ENCODE measurements around the gene GSTM2. TPM values are rescaled to one million over a fixed set of nuclear protein-coding genes. Genes with fewer than 3 reads are reported as not detected.
A peak's percentile ranks its signal among the peaks of the same experiment; 100 is the strongest.
"Not testable (repeated sequence)": the region's sequence is repeated elsewhere in the genome, so short reads cannot be mapped to it uniquely, and the experiment has no call there.

Gene GSTM2
- total and polyA plus RNA-seq, 2 experiments from 2014 or later: 78.5 to 117 TPM

DNA sequence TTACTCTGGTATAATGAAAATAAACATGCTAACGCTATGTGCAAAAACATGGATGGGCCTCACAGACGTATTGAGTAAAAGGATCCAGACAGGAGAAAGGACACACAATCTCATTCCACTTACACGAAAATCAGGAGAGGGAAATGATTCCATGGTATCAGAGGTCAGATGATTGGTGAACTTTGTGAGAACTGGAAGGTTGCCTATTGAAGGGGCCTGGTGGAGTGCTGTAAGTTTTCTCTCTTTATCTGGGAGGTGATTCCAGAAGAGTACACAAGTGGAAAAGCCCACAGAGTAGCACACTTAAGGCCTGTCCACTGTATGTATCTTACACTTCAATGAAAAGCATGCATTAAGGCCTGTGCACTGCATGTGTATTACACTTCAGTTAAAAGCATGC, 9.6 kb downstream of the GSTM2 start:
- Histone ChIP-seq H3K4me1 (ENCODE audit: low read depth) (no peaks in the 10 kb centered on the region), H3K36me3 (no peaks in the 10 kb centered on the region), H3K4me3 (no peak overlapping the region), H3K27ac (no peak overlapping the region), H3K27me3 (no peaks in the 10 kb centered on the region), H3K9me3 (ENCODE audit: low read depth) (no peaks in the 10 kb centered on the region)
- TF ChIP-seq, protein P1, sequence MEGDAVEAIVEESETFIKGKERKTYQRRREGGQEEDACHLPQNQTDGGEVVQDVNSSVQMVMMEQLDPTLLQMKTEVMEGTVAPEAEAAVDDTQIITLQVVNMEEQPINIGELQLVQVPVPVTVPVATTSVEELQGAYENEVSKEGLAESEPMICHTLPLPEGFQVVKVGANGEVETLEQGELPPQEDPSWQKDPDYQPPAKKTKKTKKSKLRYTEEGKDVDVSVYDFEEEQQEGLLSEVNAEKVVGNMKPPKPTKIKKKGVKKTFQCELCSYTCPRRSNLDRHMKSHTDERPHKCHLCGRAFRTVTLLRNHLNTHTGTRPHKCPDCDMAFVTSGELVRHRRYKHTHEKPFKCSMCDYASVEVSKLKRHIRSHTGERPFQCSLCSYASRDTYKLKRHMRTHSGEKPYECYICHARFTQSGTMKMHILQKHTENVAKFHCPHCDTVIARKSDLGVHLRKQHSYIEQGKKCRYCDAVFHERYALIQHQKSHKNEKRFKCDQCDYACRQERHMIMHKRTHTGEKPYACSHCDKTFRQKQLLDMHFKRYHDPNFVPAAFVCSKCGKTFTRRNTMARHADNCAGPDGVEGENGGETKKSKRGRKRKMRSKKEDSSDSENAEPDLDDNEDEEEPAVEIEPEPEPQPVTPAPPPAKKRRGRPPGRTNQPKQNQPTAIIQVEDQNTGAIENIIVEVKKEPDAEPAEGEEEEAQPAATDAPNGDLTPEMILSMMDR (IDR thresholded peaks at IDR 0.05; ENCODE audit: low read depth, low read length): no peak
- no peak for DNase-seq (ENCODE audit: low read depth in 1 of 2, low spot score in 1 of 2)

DNA sequence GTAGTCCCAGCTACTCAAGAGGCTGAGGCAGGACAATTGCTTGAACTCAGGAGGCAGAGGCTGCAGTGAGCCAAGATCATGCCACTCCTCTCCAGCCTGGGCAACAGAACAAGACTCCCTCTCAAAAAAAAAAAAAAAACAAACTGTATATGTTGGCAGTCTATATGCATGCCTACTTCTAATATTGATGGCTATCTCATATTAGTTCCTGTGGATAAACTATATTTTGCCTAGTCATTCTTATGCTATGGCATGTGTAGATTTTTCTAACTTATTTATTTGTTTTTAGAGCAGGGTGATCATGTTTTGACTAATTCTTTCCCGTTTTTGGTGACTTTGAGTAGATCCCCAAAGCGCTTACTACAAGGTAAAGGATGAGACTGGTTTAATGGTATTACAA, 10.8 kb downstream of the GSTM2 start:
- not testable (repeated sequence) for H3K9me3 ChIP-seq (ENCODE audit: low read depth); H3K4me3 ChIP-seq; H3K36me3 ChIP-seq; H3K4me1 ChIP-seq (ENCODE audit: low read depth); DNase-seq (ENCODE audit: low read depth in 1 of 2, low spot score in 1 of 2); H3K27me3 ChIP-seq; H3K27ac ChIP-seq

DNA sequence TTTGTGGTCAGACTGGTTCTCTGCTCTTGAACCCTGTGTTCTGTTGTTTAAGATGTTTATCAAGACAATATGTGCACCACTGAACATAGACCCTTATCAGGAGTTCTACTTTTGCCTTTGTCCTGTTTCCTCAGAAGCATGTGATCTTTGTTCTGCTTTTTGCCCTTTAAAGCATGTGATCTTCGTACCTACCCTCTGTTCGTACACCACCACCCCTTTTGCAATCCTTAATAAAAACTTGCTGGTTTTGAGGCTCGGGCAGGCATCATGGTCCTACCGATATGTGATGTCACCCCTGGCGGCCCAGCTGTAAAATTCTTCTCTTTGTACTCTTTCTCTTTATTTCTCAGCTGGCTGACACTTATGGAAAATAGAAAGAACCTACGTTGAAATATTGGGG, 16.9 kb downstream of the GSTM2 start:
- not testable (repeated sequence) for H3K9me3 ChIP-seq (ENCODE audit: low read depth); H3K4me3 ChIP-seq; DNase-seq (ENCODE audit: low read depth in 1 of 2, low spot score in 1 of 2); H3K27me3 ChIP-seq; H3K27ac ChIP-seq; H3K4me1 ChIP-seq (ENCODE audit: low read depth); H3K36me3 ChIP-seq

DNA sequence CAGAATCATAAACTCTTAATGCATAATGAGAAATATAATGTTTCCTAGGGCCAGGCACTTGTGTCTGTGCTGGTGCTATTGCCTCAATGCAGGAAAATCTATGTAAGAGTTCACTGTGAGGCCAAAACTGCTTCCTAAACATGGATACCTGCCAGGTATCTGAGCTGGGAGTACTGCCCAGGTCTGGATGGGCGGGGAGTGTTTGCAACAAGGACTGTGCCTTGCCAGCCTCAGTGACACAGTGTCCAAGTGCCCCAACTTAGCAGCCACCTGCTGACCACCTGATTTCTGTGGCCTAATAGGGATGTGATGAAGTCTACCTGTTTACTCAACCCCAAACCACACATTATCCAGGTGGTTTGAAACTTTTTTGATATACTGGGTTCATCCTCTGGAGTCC, 17.5 kb downstream of the GSTM2 start:
- H3K4me3 ChIP-seq; H3K4me1 ChIP-seq (ENCODE audit: low read depth); DNase-seq (ENCODE audit: low read depth in 1 of 2, low spot score in 1 of 2); H3K27me3 ChIP-seq; H3K27ac ChIP-seq; H3K9me3 ChIP-seq (ENCODE audit: low read depth); H3K36me3 ChIP-seq: not testable (repeated sequence)

DNA sequence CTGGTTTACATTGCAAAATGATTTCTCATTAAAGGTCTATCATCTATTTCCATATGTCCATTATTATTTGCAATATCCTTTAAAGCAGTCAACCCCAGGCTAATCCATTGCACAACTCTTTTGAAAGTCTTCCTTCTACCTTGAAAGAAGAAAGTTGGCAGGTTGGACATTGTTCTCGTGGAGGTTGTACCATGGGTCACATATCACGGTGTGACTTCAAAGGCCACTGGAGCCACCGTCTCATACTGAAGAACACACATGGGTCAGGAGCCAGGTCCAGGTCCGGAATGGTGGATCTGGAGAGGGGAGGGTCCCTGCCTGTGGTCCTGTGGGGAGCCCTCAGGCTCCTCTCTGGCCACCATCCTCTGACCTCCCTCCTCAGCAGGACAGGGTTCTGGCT, 18.0 kb downstream of the GSTM2 start:
- not testable (repeated sequence) for H3K27me3 ChIP-seq; H3K27ac ChIP-seq; H3K9me3 ChIP-seq (ENCODE audit: low read depth); H3K4me3 ChIP-seq; H3K36me3 ChIP-seq; H3K4me1 ChIP-seq (ENCODE audit: low read depth); DNase-seq (ENCODE audit: low read depth in 1 of 2, low spot score in 1 of 2)

DNA sequence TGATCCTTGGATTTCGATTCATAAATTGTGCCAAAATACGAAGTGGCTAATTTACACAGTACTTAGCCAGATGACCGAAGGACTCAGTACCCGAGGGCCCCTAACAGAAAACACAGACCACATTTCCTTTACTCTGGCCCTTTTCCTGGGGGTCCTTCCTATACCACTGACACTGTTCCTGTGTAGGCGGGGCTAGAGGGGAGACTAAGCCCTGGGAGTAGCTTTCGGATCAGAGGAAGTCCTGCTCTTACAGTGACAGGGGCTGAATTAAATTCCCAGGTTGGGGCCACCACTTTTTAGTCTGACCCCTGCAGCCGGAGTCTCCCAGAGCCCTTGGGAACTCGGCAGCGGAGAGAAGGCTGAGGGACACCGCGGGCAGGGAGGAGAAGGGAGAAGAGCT, 19.3 kb downstream of the GSTM2 start:
- not testable (repeated sequence) for H3K27me3 ChIP-seq; H3K4me1 ChIP-seq (ENCODE audit: low read depth); H3K36me3 ChIP-seq; H3K27ac ChIP-seq; H3K9me3 ChIP-seq (ENCODE audit: low read depth); H3K4me3 ChIP-seq; DNase-seq (ENCODE audit: low read depth in 1 of 2, low spot score in 1 of 2)

DNA sequence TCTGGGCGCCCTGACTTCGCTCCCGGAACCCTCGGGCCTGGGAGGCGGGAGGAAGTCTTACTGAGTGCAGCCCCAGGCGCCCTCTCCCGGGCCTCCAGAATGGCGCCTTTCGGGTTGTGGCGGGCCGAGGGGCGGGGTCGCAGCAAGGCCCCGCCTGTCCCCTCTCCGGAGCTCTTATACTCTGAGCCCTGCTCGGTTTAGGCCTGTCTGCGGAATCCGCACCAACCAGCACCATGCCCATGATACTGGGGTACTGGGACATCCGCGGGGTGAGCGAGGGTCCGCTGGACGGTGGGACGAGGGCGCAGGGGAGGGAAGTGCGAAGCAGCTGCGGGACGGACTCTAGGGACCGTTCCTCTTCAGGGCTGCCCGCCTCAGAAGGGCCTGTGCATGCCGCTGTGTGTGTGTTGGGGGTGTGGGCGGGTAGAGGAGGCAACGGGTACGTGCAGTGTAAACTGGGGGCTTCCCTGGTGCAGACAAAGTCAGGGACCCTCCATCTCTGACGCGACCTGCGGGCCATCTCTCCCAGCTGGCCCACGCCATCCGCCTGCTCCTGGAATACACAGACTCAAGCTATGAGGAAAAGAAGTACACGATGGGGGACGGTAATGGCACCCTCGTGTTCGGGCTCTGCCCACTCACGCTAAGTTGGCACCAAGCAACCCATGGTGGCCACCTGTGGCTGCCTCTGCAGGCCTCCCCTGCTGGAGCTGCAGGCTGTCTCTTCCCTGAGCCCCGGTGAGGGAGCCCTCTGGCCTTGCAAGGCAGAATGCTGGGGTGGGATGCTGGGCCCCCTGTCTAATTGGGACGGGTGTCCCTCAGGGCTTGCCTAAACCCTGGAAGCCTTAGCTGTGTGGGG, 20.0 kb downstream of the GSTM2 start, which contains the start of gene GSTM1:
GSTM1 (plus strand) TSS at position 177 of the 859 bp plus-strand sequence; CDS start at position 234, 57 bp downstream.
- H3K4me3 ChIP-seq: no peak within 1 kb of the TSS
- H3K36me3 ChIP-seq: no peaks in the 10 kb centered on the region
- peak; percentile 38 to 82 for DNase-seq (ENCODE audit: low read depth in 1 of 2, low spot score in 1 of 2)
- no peak within 1 kb of the TSS for H3K27ac ChIP-seq
- TF ChIP-seq, protein P1 (IDR thresholded peaks at IDR 0.05; ENCODE audit: low read depth, low read length): peak; percentile 29
- no peaks in the 10 kb centered on the region for H3K4me1 ChIP-seq (ENCODE audit: low read depth)
- no peaks in the 10 kb centered on the region for H3K9me3 ChIP-seq (ENCODE audit: low read depth)
- no peaks in the 10 kb centered on the region for H3K27me3 ChIP-seq

DNA sequence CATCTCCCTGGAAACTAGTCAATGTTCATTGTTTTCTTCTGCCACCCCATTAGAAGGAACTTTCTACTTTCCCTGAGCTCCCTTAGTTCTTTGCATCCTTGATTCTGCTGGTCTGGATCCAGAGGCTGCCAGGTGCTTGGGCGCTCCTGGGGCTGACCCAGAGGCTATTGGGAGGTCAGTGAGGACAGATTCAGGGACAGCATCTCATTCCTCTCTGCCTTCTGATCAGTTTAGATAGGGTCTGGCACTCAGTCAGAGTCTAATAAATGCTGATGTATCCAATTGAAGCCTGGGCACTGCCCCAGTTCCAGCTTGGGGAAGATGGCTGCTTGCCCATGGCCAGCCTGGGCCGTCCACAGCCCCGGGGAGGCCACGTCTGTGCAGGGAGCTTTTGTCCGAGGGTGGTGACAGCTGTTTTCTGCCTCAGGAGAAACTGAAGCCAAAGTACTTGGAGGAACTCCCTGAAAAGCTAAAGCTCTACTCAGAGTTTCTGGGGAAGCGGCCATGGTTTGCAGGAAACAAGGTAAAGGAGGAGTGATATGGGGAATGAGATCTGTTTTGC, 22.1 kb downstream of the GSTM2 start:
- Histone ChIP-seq H3K36me3 (no peaks in the 10 kb centered on the region), H3K9me3 (ENCODE audit: low read depth) (no peaks in the 10 kb centered on the region), H3K4me1 (ENCODE audit: low read depth) (no peaks in the 10 kb centered on the region), H3K27ac (no peak overlapping the region), H3K27me3 (no peaks in the 10 kb centered on the region), H3K4me3 (no peak overlapping the region)
- DNase-seq (ENCODE audit: low read depth in 1 of 2, low spot score in 1 of 2): no peak
- TF ChIP-seq, protein P1 (IDR thresholded peaks at IDR 0.05; ENCODE audit: low read depth, low read length): no peak
